Prostate gland (tissue), 2 donors: Measurements from ENCODE around the gene IL11. TPM values are rescaled to one million over a fixed set of nuclear protein-coding genes. Genes with fewer than 3 reads are reported as not detected.

Experiments used
- DNase-seq: peaks from one replicate; pipeline ENCODE4 v3.0.0-alpha.2; 2019; ENCODE audit warnings: low spot score
- H3K27ac ChIP-seq, 2 donors: fragments of 200-600 bp; sonication (generic); 2 replicates each; pipeline ENCODE4 v1.5.1; 2017 to 2019
- H3K27me3 ChIP-seq: fragments of 200-600 bp; sonication (generic); replicated peaks from 2 replicates; pipeline ENCODE4 v1.5.1; 2019; ENCODE audit not compliant: insufficient read depth
- H3K36me3 ChIP-seq, 2 donors: fragments of 200-600 bp; sonication (generic); 1 replicate in 1 of 2; 2 replicates in 1 of 2; pipeline versions ENCODE4 v1.5.1 to v1.8.1; 2017 to 2019
- H3K4me1 ChIP-seq: fragments of 200-600 bp; sonication (generic); replicated peaks from 2 replicates; pipeline ENCODE4 v1.5.1; 2019
- H3K4me3 ChIP-seq, 2 donors: fragments of 200-600 bp; sonication (generic); 2 replicates each; pipeline ENCODE4 v1.5.1; 2017 to 2019
- H3K9me3 ChIP-seq: fragments of 200-600 bp; sonication (generic); 2 replicates; pipeline ENCODE4 v1.5.1; 2017
- CTCF ChIP-seq, 4 experiments: fragments of 200-600 bp in 2 of 4; fragments of 450-650 bp in 2 of 4; sonication (generic) in 2 of 4; IDR thresholded peaks; 1 replicate in 3 of 4; 2 replicates in 1 of 4; pipeline ENCODE4 v1.5.1; 2016 to 2019; ENCODE audit warnings: antibody characterized with exemption in 4 of 4, mild to moderate bottlenecking in 2 of 4, moderate library complexity in 2 of 4
- POLR2A ChIP-seq: fragments of 450-650 bp; IDR thresholded peaks from one replicate; pipeline ENCODE4 v1.6.1; 2016; ENCODE audit warnings: antibody characterized with exemption, mild to moderate bottlenecking
- POLR2AphosphoS5 ChIP-seq: sonication (generic); formaldehyde crosslinking; IDR thresholded peaks from one replicate; pipeline ENCODE4 v1.6.1; 2017; ENCODE audit warnings: antibody characterized with exemption
- WGBS: methylation state at CpG from one replicate; pipeline ENCODE4 v1.1.5; 2018; 5-methylcytosine and 5-hydroxymethylcytosine counted together
- intact Hi-C: fragments of 100-400 bp; cut with DNase I; formaldehyde crosslinking; loops from one replicate; pipeline ENCODE4 v1.14.2; 2022
- total RNA-seq, 2 donors: library from RNA; depleted of rRNA; stranded (reverse); fragments of >200 nt; gene quantifications; one replicate each; pipeline ENCODE4 v1.1.0, GENCODE V29; 2016

Gene IL11
- total RNA-seq, 2 donors from 2014 or later, result 2.0 TPM; not detected in 1

DNA sequence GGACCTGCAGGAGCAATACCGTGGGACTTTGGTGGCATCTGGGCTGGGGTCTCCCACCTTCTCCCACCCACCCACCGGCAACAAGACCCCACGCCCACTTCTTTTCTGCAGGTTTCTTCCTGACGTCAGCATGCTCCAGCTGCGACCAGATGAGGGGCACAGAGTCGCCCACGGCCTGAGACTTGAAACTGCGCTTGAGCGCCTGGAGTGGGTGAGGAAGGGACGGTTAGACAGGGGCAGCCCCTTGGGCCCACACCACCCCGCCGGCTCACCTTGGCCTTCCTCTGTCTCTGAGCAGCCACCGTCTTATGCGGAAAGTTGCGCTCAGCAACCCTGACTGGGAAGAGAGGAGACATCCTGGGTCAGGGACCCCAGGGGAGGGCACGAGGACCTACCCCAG, 9.4 kb downstream of the IL11 start:
- TF ChIP-seq CTCF (IDR thresholded peaks at IDR 0.05) (no peak), POLR2A (no peak), POLR2AphosphoS5 (no peak)
- H3K9me3 ChIP-seq, result no peaks in the 10 kb centered on the region
- WGBS, result 95% methylated on average over 16 of the region's 16 CpGs
- intact Hi-C loops, result no loop called here
- no peak overlapping the region for H3K4me3 ChIP-seq
- DNase-seq, result no peak
- H3K27ac ChIP-seq, result no peak overlapping the region
- H3K36me3 ChIP-seq, result no peaks in the 10 kb centered on the region
- no peaks in the 10 kb centered on the region for H3K27me3 ChIP-seq
- H3K4me1 ChIP-seq, result no peaks in the 10 kb centered on the region

- H3K4me1 ChIP-seq, result no peaks in the 10 kb centered on the region
- no peaks in the 10 kb centered on the region for H3K27me3 ChIP-seq
- H3K36me3 ChIP-seq, result no peaks in the 10 kb centered on the region
- no peak overlapping the region for H3K4me3 ChIP-seq
- no peak overlapping the region for H3K27ac ChIP-seq
- TF ChIP-seq POLR2A, result no peak
- TF ChIP-seq POLR2AphosphoS5, result no peak
- no peak for TF ChIP-seq CTCF (IDR thresholded peaks at IDR 0.05)
- H3K9me3 ChIP-seq, result no peaks in the 10 kb centered on the region
- no peak for DNase-seq
- 67% methylated on average over 31 of the region's 32 CpGs for WGBS
- intact Hi-C loops, result no loop called here
Measured at GRCh38 chr19:55358943-55359908, 11.0 kb downstream of the IL11 start.

GRCh38 chr19:55358493-55358892, 11.8 kb downstream of the IL11 start:
- H3K4me1 ChIP-seq, result peaks cover 2% of the 10 kb centered on the region
- TF ChIP-seq POLR2A (no peak), POLR2AphosphoS5 (no peak), CTCF (IDR thresholded peaks at IDR 0.05) (no peak)
- H3K27me3 ChIP-seq, result no peaks in the 10 kb centered on the region
- 90% methylated on average over 19 of the region's 19 CpGs for WGBS
- H3K9me3 ChIP-seq, result no peaks in the 10 kb centered on the region
- no peak for DNase-seq
- H3K4me3 ChIP-seq, result no peak overlapping the region
- no peak overlapping the region for H3K27ac ChIP-seq
- intact Hi-C loops, result no loop called here
- H3K36me3 ChIP-seq, result no peaks in the 10 kb centered on the region

GRCh38 chr19:55355213-55355821, 14.9 kb downstream of the IL11 start:
- intact Hi-C loops, result no loop called here
- TF ChIP-seq POLR2AphosphoS5 (no peak), CTCF (IDR thresholded peaks at IDR 0.05) (no peak), POLR2A (no peak)
- Histone ChIP-seq H3K4me3 (no peak overlapping the region), H3K27ac (no peak overlapping the region), H3K9me3 (no peaks in the 10 kb centered on the region), H3K4me1 (peaks cover 5% of the 10 kb centered on the region), H3K36me3 (no peaks in the 10 kb centered on the region), H3K27me3 (peaks cover 3% of the 10 kb centered on the region)
- no peak for DNase-seq
- WGBS, result 28% methylated on average over 12 of the region's 13 CpGs
